Erythroblast (primary cell): ENCODE measurements around the gene LRRC31.
A peak's percentile ranks its signal among the peaks of the same experiment; 100 is the strongest.

Experiments used
- DNase-seq, 2 experiments: peaks; one replicate each; lab custom pipeline; 2025; lab: John Stamatoyannopoulos, UW
- GATA1 ChIP-seq: IDR thresholded peaks from 2 replicates; pipeline ENCODE4 v1.6.1; 2011; ENCODE audit warnings: low read depth, mild to moderate bottlenecking, control low read depth, low read length, moderate library complexity
- POLR2A ChIP-seq: IDR thresholded peaks from 2 replicates; pipeline ENCODE4 v1.6.1; 2011; ENCODE audit warnings: mild to moderate bottlenecking, low read length

Gene LRRC31

GRCh38 chr3:169847896-169848295, 21.8 kb downstream of the LRRC31 start:
- no peak for DNase-seq
- no peak for TF ChIP-seq POLR2A
- TF ChIP-seq GATA1: no peak

DNA sequence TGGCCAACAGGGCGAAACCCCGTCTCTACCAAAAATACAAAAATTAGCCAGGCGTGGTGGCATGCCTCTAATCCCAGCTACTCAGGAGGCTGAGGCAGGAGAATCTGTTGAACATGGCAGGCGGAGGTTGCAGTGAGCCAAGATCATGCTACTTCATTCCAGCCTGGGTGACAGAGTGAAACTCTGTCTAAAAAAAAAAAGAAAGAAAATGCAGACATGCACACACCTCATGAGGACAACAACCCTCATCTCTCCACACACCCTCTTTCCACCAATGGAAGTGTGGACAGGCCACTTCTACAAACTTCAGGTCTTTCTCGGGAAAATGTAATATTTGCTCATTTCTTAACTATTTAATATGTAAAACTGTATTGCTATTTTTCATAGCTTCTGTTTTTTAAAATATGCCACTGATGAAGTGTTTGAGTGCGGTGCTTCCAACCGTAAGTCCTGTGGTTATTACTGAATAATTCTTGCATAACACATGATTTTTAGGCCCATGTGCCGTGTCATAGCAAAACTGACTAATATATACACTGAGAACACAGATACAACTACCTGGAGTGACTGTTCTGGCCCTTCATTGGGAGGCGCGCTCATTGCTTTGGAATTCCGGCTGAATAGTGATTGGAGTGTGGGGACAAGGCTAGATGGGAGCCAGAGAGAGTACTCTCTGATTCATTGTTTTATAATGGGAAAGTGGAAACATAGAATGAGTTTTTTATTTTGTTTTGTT, 23.1 kb downstream of the LRRC31 start:
- DNase-seq: no peak
- TF ChIP-seq POLR2A: no peak
- TF ChIP-seq GATA1: no peak

- TF ChIP-seq GATA1: no peak
- TF ChIP-seq POLR2A: no peak
- no peak for DNase-seq
These were observed 26.8 kb downstream of the LRRC31 start for GRCh38 chr3:169842960-169843359.

DNA sequence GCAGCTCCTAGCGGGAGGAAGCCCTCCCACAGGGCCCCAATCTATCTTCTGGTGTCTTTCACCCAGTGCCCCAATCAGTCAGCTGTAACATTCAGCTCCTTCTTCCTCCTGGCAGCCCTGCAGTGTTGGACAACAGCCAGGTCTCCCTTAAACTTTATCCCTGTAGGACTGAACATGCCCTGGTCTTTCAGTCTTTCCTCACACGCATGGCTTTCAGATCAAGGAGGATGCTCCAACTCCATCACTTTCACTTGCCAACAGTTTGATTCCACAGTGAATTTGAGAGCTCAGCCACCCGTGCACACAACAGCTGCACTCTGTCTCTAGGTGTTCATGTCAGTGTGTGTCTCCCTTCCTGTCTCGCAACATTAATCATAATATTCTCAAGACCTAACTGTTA, 28.6 kb downstream of the LRRC31 start:
- DNase-seq: no peak
- TF ChIP-seq GATA1: no peak
- TF ChIP-seq POLR2A: no peak

DNA sequence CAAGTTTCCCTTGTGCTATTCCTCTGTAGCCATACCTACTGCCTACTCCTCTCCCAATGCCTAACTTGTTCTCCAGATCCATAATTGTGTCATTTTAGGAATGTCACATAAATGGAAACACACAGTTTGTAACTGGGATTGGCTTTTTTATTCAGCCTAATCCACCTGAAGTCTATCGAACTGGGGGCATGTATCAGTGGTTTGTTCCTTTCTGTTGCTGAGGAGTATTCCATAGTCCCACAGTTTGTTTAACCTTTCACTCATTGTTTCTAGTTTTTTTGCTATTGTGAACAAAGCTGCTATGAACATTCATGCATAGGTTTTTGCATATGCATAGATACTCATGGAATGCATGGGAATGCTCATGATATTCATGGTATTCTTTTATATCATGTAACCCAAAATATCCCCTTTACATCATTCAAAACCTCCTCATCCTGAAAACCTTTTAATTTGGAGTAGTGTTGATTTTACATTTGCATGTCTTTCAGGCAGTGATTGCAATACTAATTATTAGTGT, 31.2 kb downstream of the LRRC31 start:
- TF ChIP-seq POLR2A (no peak), GATA1 (no peak)
- no peak for DNase-seq

DNA sequence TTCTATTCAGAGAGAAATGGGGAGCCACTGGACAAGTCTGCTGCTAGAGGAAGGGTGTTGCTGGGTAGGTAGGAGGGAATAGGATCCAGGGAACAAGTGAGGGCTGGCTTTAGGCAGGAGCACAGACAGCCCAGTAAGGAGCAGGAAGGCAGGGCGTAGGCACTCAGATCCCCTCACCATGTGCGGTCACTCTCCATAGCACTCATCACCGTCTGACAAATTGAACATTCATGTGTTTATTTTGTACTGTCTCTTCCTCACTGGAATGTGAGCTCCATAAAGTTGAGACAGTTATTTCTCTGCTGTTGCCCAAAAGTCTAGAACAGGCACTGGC, 32.8 kb downstream of the LRRC31 start:
- DNase-seq: no peak
- TF ChIP-seq GATA1 (no peak), POLR2A (no peak)

- TF ChIP-seq POLR2A (no peak), GATA1 (no peak)
- no peak for DNase-seq
These were observed 33.4 kb downstream of the LRRC31 start for GRCh38 chr3:169836078-169836941.

DNA sequence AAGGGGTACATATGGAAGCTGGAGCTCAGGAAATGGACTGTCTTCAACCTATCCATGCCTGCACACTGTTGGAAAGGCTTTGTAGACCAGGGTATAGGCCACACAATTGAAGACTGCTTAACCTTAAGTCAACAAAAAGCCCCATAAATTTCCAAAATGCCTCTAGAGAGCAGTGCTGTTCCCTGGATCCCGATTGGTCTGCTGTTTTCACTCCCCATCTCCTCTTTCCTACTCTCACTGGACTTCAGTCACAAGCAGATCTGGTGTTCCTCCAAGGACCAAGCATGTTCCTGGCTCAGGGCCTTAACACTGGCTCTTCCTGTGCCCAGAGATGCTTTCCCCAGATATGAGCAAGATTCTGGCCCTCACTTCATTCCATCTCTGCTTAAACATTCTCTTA, 34.2 kb downstream of the LRRC31 start:
- no peak for TF ChIP-seq POLR2A
- TF ChIP-seq GATA1: no peak
- DNase-seq: no peak

DNA sequence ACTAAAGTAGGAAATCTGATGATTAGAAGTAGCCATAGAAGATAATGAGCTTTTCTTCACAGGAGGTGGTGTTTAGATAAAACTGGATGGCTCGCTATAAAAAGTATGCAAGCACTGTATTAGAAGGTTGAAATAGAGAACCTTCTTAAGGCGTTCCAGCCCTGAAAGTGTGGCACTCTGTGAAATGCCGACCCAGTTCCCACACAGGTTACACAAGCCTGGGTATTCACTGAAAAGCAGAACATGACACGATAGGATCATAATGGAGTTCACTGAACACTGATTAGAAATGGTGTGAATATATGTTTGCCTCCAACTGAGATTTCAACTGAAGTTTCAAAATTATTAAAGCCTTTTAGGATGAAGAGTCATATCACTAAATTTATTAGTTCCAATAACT, 42.0 kb downstream of the LRRC31 start:
- no peak for DNase-seq

DNA sequence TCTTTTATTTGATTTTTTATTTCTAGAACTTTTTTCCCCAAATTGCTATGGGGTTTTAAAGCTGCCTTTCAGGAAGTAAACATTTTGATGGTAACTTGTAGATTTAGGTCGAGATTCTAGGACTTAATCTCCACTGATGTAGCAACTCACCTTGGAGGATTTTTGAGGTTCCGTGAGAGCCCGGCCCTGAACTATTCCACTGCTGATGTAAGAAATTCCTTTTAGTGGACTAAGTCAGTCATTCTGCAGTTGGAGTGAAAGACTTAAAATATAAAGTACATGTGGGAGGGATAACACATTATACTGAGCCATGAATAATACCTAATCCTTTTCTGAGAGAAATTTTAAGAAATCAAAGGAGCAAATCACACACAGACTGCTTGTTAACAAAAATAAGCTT, 44.4 kb downstream of the LRRC31 start:
- TF ChIP-seq POLR2A: no peak
- no peak for TF ChIP-seq GATA1
- DNase-seq: no peak

More for the DNA sequence above, 42.0 kb downstream of the LRRC31 start:
- no peak for TF ChIP-seq POLR2A
- no peak for TF ChIP-seq GATA1

DNA sequence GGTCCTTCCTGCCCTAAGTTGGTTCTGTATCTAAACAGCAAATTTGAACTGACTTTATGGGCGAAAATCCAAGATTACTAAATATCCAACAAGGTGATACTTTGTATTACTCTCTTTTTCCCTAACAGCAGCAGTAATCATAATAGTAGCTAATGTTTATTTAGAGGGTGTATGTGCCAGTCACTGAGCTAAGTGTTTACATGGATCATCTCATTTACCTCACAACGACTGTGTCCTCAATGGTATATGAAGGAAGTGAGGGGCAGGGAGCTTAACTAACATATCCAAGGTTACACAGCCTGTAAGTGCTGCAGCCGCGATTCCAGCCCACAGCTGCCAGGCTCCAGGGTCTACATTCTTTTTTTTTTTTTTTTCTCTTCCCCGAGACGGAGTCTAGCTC, 46.8 kb downstream of the LRRC31 start:
- no peak for TF ChIP-seq POLR2A
- no peak for TF ChIP-seq GATA1
- DNase-seq: no peak

GRCh38 chr3:169822540-169822939, 47.2 kb downstream of the LRRC31 start:
- DNase-seq: no peak
- TF ChIP-seq GATA1 (no peak), POLR2A (no peak)

DNA sequence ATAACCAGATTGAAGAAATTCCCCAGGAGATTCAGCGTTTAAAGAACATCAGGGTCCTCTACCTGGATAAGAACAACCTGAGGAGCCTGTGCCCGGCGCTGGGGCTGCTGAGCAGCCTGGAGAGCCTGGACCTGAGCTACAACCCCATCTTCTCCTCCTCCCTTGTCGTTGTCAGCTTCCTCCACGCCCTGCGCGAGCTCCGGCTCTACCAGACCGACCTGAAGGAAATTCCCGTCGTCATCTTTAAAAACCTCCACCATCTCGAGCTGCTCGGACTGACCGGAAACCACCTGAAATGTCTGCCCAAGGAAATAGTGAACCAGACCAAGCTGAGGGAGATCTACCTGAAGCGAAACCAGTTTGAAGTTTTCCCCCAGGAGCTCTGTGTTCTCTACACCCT, 47.6 kb downstream of the LRRC31 start:
- DNase-seq: no peak
- TF ChIP-seq GATA1 (no peak), POLR2A (no peak)

GRCh38 chr3:169818316-169818715, 51.4 kb downstream of the LRRC31 start:
- no peak for DNase-seq

DNA sequence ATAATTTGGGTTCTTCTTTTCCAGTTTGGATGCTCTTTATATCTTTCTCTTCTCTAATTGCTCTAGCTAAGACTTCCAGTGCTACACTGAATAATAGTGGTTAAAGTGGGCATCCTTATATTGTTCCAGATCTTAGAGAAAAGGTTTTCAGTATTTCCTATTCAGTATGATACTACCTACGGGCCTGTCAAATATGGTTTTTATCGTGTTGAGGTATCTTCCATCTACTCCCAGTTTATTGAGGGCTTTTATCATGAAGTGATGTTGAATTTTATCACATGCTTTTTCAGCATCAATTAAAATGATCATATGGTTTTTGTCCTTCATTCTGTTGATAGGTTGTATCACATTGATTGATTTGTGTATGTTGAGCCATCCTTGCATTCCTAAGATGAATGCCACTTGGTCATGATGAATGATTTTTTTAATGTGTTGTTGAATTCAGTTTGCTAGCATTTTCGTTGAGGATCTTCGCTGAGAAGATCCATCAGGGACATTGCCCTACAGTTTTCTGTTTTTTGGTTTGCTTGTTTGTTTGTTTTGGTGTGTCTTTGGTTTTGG, 54.1 kb downstream of the LRRC31 start:
- TF ChIP-seq POLR2A: no peak
- TF ChIP-seq GATA1: no peak
- DNase-seq: peak; percentile 17 to 25

More at GRCh38 chr3:169818316-169818715, 51.4 kb downstream of the LRRC31 start:
- TF ChIP-seq GATA1 (no peak), POLR2A (no peak)
